Uterus (tissue), 2 donors: ENCODE results near the gene RREB1.

Experiments
- CTCF ChIP-seq, 4 experiments: fragments of 200-600 bp in 2 of 4; fragments of 450-650 bp in 2 of 4; sonication (generic) in 2 of 4; IDR thresholded peaks; one replicate each; pipeline ENCODE4 v1.5.1; 2016 to 2019; ENCODE audit warnings: antibody characterized with exemption in 4 of 4, mild to moderate bottlenecking in 2 of 4, moderate library complexity in 1 of 4
- POLR2A ChIP-seq, 2 donors: fragments of 450-650 bp; IDR thresholded peaks; one replicate each; pipeline ENCODE4 v1.6.1; 2016; ENCODE audit warnings: antibody characterized with exemption in 2 of 2, mild to moderate bottlenecking in 1 of 2, moderate library complexity in 1 of 2

GRCh38 chr6:7112741-7113313, 5.1 kb downstream of the RREB1 start:
- TF ChIP-seq CTCF (IDR thresholded peaks at IDR 0.05), result no peak
- TF ChIP-seq POLR2A (IDR thresholded peaks at IDR 0.05), result no peak
